SIG-M5 treated with dmso at 0.1 percent for 504 hours (cell line): ENCODE results near the gene FASN.

Experiments used
- DNase-seq: peaks from one replicate; lab custom pipeline; 2025; ENCODE audit not compliant: unreplicated experiment; lab: John Stamatoyannopoulos, UW

FASN gene

GRCh38 chr17:82103553-82104451 lies 5.8 kb upstream of the FASN start:
- peak; percentile 70 for DNase-seq

GRCh38 chr17:82101767-82102679 lies 4.0 kb upstream of the FASN start:
- DNase-seq, result no peak

- DNase-seq, result no peak
These were observed 3.3 kb upstream of the FASN start for GRCh38 chr17:82101301-82101715.

- DNase-seq, result no peak
These were observed 2.7 kb upstream of the FASN start for GRCh38 chr17:82100502-82101298.

GRCh38 chr17:82098939-82099763 lies 1.1 kb upstream of the FASN start:
- peak; percentile 35 for DNase-seq

GRCh38 chr17:82097919-82098168 lies 192 bp downstream of the FASN start:
- DNase-seq, result no peak

GRCh38 chr17:82097184-82097918 lies 685 bp downstream of the FASN start:
- no peak for DNase-seq

- no peak for DNase-seq
These were observed 1.3 kb downstream of the FASN start for GRCh38 chr17:82096709-82097183.

- no peak for DNase-seq
These were observed 2.0 kb downstream of the FASN start for GRCh38 chr17:82095777-82096708.

- no peak for DNase-seq
These were observed 2.9 kb downstream of the FASN start for GRCh38 chr17:82094931-82095776.

- no peak for DNase-seq
These were observed 4.9 kb downstream of the FASN start for GRCh38 chr17:82092995-82093751.

- DNase-seq, result no peak
These were observed 5.4 kb downstream of the FASN start for GRCh38 chr17:82092628-82092994.

GRCh38 chr17:82092094-82092586 lies 5.9 kb downstream of the FASN start:
- no peak for DNase-seq

- no peak for DNase-seq
These were observed 6.6 kb downstream of the FASN start for GRCh38 chr17:82091264-82092066.

GRCh38 chr17:82090549-82091263 lies 7.3 kb downstream of the FASN start:
- DNase-seq, result no peak
